Measurements from ENCODE around the gene NKG7. TPM values are rescaled to one million over a fixed set of nuclear protein-coding genes. Genes with fewer than 3 reads are reported as not detected.

Gene NKG7
- total RNA-seq, 1 experiment from 2014 or later: not detected

DNA sequence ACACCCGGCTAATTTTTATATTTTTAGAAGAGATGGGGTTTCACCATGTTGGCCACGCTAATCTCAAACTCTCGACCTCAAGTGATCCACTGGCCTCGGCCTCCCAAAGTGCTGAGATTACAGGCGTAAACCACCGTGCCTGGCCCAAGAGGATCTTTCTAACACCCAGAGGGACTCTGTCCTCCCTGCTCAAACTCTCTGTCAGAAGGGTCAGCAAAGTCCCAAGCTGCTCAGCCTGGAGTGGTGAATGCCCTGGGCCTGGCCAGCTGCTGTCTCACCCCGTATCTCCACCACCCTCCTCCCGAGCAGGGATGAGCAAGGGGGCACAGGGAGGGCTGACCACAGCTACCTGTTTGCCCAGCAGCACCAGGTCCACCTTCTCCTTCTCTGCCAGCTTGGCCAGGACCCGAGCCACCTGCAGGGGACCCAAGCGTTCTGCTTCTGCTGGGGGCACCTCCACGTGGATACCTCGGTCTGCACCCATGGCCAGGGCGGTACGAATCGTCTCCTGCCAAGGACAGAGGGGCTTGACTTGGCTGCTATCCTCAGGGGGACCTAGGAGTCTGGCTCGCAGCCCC, 19.6 kb downstream of the NKG7 start:
- Histone ChIP-seq H3K27ac (ENCODE audit: low read depth, low read length, poor library complexity, severe bottlenecking) (no peak overlapping the region), H3K36me3 (ENCODE audit: insufficient read depth, low read length, poor library complexity, severe bottlenecking) (peaks cover 4% of the 10 kb centered on the region), H3K9me3 (ENCODE audit: low read depth, low read length, poor library complexity, severe bottlenecking) (no peaks in the 10 kb centered on the region), H3K27me3 (replicated peaks; ENCODE audit: insufficient read depth, low read depth, low read length, poor library complexity) (no peaks in the 10 kb centered on the region), H3K4me1 (ENCODE audit: insufficient read depth, low read length, poor library complexity, severe bottlenecking) (no peaks in the 10 kb centered on the region), H3K4me3 (ENCODE audit: low read depth, low read length, poor library complexity, severe bottlenecking) (no peak overlapping the region)
- intact Hi-C loops (cut with micrococcal nuclease; ENCODE audit: unreplicated experiment): no loop called here
- ChIA-PET CTCF (no interaction called here), POLR2A (ENCODE audit: low non-redundant PET) (no interaction called here)
- DNase-seq (ENCODE audit: low spot score): no peak
- BruUV-seq (replicated peaks): no TSS peak
- no peak for TF ChIP-seq EZH2 (IDR thresholded peaks at IDR 0.05; ENCODE audit: borderline replicate concordance, low read depth, low read length, poor library complexity, severe bottlenecking)
- TF ChIP-seq, protein P1, sequence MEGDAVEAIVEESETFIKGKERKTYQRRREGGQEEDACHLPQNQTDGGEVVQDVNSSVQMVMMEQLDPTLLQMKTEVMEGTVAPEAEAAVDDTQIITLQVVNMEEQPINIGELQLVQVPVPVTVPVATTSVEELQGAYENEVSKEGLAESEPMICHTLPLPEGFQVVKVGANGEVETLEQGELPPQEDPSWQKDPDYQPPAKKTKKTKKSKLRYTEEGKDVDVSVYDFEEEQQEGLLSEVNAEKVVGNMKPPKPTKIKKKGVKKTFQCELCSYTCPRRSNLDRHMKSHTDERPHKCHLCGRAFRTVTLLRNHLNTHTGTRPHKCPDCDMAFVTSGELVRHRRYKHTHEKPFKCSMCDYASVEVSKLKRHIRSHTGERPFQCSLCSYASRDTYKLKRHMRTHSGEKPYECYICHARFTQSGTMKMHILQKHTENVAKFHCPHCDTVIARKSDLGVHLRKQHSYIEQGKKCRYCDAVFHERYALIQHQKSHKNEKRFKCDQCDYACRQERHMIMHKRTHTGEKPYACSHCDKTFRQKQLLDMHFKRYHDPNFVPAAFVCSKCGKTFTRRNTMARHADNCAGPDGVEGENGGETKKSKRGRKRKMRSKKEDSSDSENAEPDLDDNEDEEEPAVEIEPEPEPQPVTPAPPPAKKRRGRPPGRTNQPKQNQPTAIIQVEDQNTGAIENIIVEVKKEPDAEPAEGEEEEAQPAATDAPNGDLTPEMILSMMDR (conservative IDR thresholded peaks at IDR 0.05; ENCODE audit: low read depth, low read length): no peak

DNA sequence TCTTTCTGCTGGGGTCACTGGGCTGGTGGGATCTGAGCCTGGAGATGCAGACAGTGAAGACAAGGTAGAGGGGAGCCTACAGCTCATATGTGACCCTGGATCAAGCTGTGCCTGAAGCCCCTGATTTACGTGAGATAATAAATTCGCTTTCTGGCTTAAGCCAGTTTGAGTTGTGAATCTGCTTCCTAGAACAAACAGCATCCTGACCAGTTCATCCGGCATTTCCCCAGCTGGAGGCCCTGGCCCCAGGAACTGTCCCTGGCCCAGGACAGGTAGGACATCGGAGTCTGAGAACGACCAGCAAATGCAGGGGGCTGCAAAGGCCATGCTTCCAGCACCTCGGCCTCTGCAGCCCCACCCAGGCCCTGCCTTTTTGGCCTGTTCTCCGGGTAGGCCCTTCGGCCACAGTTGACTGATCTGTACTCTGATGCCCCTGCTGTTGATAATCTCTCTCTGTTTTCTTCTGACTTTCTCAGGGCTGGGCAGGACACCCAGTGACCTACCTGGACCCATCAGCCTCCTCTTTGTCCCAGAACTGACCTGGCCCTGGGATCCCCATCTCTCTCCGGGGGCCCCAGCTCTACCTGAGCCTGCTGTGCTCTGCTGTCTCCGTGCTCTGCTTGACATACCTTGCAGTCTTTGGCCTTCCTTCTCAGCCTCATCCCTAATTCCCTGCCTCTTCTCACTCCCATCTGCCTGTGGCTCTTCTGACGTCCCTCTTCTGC, 21.0 kb downstream of the NKG7 start:
- H3K9me3 ChIP-seq (ENCODE audit: low read depth, low read length, poor library complexity, severe bottlenecking): no peaks in the 10 kb centered on the region
- H3K36me3 ChIP-seq (ENCODE audit: insufficient read depth, low read length, poor library complexity, severe bottlenecking): peaks cover 4% of the 10 kb centered on the region
- POLR2A ChIA-PET (ENCODE audit: low non-redundant PET): no interaction called here
- H3K4me3 ChIP-seq (ENCODE audit: low read depth, low read length, poor library complexity, severe bottlenecking): no peak overlapping the region
- no peak overlapping the region for H3K27ac ChIP-seq (ENCODE audit: low read depth, low read length, poor library complexity, severe bottlenecking)
- intact Hi-C loops (cut with micrococcal nuclease; ENCODE audit: unreplicated experiment): no loop called here
- no peaks in the 10 kb centered on the region for H3K4me1 ChIP-seq (ENCODE audit: insufficient read depth, low read length, poor library complexity, severe bottlenecking)
- DNase-seq (ENCODE audit: low spot score): no peak
- TF ChIP-seq, protein P1 (conservative IDR thresholded peaks at IDR 0.05; ENCODE audit: low read depth, low read length): no peak
- TF ChIP-seq EZH2 (IDR thresholded peaks at IDR 0.05; ENCODE audit: borderline replicate concordance, low read depth, low read length, poor library complexity, severe bottlenecking): no peak
- no TSS peak for BruUV-seq (replicated peaks)
- H3K27me3 ChIP-seq (replicated peaks; ENCODE audit: insufficient read depth, low read depth, low read length, poor library complexity): no peaks in the 10 kb centered on the region
- CTCF ChIA-PET: no interaction called here

DNA sequence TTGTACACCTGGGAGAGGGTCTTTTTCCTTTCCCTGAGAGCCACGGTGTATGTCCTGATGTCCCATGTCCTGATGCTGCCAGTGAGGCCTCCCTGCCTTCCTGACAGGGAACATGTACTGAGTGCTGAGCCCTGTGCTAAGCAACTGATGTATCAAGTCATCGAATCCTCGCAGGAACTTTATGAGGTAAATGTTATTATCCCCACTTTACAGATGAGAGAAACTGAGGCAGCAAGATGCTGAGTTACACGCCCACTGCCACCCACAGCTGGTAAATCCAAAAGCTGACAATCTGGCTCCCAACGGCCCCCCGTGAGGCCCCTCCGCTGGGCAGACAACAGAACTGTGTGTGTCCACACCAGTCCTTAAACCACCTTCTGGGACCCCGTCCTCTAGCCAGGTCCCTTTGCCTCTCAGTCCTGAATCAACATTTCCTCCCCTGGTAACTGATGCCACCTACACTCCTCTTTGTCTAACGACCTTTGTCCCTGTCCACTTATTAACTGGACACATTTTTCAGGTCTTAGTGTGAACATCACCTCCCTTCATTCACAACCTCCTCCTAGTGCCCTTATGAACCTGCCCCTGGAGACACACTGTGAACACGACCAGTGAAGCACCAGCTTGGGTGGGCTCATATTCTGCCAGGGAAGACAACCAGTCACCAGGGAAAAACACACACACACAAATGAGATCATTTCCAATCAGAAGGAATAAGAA, 25.1 kb downstream of the NKG7 start:
- no peaks in the 10 kb centered on the region for H3K27me3 ChIP-seq (replicated peaks; ENCODE audit: insufficient read depth, low read depth, low read length, poor library complexity)
- no peak overlapping the region for H3K4me3 ChIP-seq (ENCODE audit: low read depth, low read length, poor library complexity, severe bottlenecking)
- DNase-seq (ENCODE audit: low spot score): no peak
- no peaks in the 10 kb centered on the region for H3K4me1 ChIP-seq (ENCODE audit: insufficient read depth, low read length, poor library complexity, severe bottlenecking)
- H3K36me3 ChIP-seq (ENCODE audit: insufficient read depth, low read length, poor library complexity, severe bottlenecking): peaks cover 4% of the 10 kb centered on the region
- no TSS peak for BruUV-seq (replicated peaks)
- ChIA-PET POLR2A (ENCODE audit: low non-redundant PET) (no interaction called here), CTCF (no interaction called here)
- no peaks in the 10 kb centered on the region for H3K9me3 ChIP-seq (ENCODE audit: low read depth, low read length, poor library complexity, severe bottlenecking)
- no peak overlapping the region for H3K27ac ChIP-seq (ENCODE audit: low read depth, low read length, poor library complexity, severe bottlenecking)
- intact Hi-C loops (cut with micrococcal nuclease; ENCODE audit: unreplicated experiment): no loop called here
- no peak for TF ChIP-seq EZH2 (IDR thresholded peaks at IDR 0.05; ENCODE audit: borderline replicate concordance, low read depth, low read length, poor library complexity, severe bottlenecking)
- TF ChIP-seq, protein P1 (conservative IDR thresholded peaks at IDR 0.05; ENCODE audit: low read depth, low read length): no peak

All from A673 (cell line).